Stimulated activated CD8-positive, alpha-beta memory T cell treated with anti-CD3 and anti-CD28 coated beads, Interleukin-4, amount 100 ng/mL, for 24 hours (primary cell): ENCODE data around the gene MBD2.
"Not testable (repeated sequence)": the region's sequence is repeated elsewhere in the genome, so short reads cannot be mapped to it uniquely, and the experiment has no call there.

Experiments
- DNase-seq: peaks from one replicate; pipeline ENCODE4 v3.0.0-alpha.2; 2020; ENCODE audit warnings: low read depth

MBD2 gene

DNA sequence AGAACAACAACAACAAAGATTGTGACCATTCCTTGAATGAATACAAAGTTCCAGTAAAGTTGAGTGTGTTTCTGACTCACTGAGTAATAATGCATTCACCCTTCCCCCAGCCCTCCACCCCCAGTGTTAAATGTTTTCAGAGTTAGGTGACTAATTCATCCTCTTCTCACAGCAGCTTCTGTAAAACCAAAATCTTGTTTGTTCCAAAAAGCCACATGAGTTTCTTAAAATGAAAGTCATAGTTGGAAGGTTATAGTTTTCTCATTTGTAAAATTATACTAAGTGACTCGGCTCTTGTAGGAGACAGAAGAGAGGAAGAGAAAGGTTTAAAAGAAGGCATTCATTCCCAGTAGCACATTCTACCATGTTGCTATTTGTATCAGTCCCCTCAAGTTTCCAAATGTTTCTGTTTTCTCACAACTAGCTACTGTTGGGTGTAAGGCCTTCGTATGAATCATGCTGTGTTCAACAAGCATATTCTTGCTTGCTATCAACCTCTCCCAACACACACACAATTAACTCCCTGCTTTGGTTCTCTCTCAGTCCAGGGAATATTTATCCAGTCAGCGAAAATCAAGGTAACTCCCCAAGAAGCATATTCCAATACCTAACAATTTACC is 75.3 kb downstream of the MBD2 start:
- peak; percentile 49 for DNase-seq

- no peak for DNase-seq
These were observed 75.8 kb downstream of the MBD2 start for GRCh38 chr18:54148678-54149077.

- no peak for DNase-seq
These were observed 76.3 kb downstream of the MBD2 start for GRCh38 chr18:54148151-54148550.

GRCh38 chr18:54147439-54147838 is 77.0 kb downstream of the MBD2 start:
- no peak for DNase-seq

- no peak for DNase-seq
These were observed 83.3 kb downstream of the MBD2 start for GRCh38 chr18:54141041-54141608.

DNA sequence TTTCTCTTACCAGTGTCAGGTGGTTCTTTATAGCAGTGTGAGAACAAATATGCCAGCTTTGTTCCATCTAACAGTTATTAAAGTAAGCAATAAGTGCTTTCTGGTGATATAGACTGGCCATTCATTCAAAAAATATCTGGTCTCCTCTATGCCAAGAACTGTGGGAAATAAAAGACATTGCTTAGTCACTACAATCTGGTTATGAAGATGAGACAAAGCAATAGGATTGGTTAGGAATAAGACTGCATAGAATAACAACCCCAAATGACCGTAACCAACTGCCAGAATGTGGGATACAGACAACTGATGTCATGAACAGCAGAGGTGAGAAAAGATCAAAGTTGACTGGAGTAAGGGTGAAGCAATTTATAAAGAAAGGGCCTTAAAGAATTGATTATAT is 83.8 kb downstream of the MBD2 start:
- no peak for DNase-seq

GRCh38 chr18:54135216-54135615 is 89.3 kb downstream of the MBD2 start:
- no peak for DNase-seq

DNA sequence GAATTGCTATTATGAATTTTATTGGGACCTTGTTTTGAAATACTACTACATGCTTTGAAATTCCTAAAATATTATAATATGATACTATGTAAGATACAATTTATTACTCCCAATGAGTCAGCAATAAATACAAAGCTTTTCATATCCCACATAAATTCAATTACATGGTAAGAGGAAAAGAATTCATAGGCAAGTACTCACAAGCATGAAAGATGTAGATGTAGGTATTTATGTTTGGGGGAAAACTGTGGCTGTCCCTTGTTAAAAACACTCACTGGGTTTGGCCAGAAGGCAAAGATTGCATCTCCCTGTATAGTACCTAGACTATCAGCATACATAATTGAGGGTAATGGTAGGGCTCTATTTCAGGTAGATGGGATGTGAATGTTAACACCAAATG is 90.4 kb downstream of the MBD2 start:
- DNase-seq = no peak

DNA sequence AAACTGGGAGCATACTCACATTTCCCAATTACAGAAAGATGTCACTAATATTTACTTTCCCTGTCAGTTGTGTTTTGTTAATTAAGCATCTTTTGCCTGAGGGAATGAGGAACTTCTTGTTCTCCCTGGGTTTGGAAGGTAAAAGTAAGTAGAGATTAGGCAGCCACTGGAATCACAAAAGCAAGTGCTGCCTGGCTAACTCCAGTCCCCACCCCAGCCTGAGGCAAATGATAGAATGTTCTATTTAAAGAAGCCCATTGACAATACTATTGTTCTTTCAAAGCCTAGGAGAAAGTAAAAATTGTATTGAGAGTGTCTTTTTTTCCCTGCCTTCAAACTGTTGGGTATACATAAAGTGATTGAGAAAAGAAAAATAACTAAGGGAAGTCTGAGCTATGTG is 93.8 kb downstream of the MBD2 start:
- no peak for DNase-seq

GRCh38 chr18:54130177-54130576 is 94.3 kb downstream of the MBD2 start:
- DNase-seq = no peak

- DNase-seq = no peak
These were observed 94.9 kb downstream of the MBD2 start for GRCh38 chr18:54129448-54130067.

GRCh38 chr18:54127759-54128378 is 96.6 kb downstream of the MBD2 start:
- DNase-seq = no peak

- DNase-seq = no peak
These were observed 99.0 kb downstream of the MBD2 start for GRCh38 chr18:54125429-54125828.

DNA sequence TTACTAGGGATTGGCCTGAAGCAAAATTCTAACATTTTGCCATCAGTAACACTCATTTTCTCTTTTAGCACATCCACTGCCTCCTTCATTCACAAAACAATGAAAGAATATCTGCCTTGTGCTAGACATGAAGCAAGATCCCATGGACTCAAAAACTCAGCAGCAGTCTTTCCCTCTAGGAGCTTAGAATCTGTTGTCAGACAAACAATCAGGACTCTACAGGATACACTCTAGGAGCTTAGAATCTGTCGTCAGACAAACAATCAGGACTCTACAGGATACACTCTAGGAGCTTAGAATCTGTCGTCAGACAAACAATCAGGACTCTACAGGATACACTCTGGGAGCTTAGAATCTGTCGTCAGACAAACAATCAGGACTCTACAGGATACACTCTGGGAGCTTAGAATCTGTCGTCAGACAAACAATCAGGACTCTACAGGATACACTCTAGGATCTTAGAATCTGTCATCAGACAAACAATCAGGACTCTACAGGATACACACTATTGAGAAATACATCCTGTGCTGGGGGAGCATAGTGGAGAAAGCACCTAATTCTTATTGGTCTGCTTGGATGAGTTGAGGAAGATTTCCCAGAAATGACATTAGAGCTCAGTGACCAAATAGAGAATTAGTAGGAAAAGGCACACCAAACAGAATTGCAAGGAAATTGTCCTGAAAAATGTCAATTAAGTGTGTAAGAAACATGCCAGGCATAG is 100.6 kb downstream of the MBD2 start:
- DNase-seq = not testable (repeated sequence)

DNA sequence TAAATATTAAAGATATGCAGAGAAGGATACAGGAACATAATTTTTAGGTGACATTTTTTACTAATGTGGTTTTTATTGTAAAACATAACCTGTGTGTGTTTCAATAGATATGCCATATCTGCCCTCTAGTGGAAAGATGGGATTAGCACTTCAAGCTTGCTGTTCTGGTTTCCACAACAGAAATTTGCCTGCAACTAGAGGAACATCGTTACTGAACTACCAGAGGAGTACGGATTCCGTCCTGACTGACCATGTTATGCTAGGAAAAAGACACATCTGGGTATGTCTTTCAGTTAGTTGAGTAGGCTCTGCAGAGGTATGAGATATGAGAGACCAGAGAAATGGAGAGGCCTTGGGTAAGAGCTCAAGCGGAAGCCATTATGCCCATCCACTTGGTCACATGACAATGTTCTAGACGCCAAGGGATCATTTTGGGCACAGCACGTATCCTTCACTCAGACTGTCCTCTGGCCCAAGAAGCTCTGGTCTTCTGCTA is 104.9 kb downstream of the MBD2 start:
- DNase-seq = no peak

DNA sequence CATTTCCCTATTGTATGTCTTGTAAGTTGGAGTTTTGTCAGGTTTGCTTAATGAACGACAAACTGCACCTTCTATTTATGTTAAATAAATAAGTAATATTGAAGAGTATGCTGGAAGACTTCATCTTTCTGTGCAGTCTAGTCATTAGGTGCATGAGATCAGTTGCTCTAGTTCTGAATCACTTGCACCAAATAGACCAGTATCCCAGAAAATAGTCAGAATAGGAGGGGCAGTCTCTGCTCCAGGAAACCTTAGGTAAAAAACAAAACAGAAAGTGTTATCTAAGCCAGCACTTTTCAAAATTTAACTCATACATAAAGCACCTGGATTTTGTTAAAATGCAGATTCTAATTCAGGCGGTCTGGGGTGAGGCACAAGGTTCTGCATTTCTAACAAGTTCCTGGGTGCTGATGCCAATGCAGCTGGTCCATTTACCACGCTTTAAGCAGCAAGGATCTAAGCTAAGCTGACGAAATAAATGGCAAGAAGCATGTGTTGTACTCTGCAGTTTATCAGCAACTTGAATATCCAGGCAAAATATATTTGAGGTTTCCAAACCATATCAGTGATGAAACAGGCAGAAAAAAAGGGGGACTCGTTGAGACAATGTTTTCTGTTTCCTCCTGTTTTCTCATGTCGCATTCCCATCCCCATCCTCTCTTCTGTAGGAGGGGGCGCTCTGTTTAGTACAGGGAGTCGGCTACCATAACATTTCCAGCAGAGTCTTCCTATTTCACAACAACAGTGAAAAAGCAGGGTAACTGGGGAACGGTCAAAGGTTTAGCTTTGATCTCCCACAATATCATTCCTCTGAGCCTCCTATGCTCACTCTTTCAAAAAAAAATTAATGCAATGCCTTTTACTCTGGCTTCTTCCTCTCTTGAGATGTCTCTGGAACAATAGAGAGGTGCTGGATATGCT is 106.4 kb downstream of the MBD2 start:
- DNase-seq = no peak

DNA sequence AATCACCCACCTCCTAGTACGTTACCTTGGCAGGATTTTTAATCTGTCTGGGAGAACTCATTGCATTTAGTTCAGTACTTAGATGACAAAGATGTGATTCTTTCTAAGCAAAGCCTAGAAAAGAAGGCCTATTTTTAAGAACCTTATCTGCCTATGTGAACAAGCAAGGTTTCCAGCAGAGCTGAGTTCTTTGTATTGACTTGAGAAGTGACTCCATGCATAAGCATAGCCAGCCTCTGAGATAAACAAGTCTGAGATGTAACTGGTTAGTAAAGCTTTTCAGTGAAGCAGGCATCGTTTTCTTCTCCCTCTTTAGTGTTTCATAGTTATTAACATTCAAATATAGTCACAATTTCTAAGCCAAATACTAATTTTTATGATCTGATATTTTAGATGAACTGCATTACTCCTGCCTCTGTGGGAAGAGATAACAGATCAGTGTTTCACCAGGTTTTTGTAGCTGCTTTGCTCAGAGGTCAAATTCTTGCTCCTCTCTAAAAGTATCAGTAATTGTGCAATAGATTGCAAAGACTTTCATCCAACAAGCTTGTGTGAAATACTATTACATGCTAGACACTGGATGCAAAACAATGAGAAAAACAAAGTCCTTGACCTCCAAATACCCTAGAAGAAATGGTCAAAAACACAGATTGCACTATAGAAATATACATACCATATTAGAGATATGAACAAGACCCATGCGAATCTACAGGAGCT is 107.8 kb downstream of the MBD2 start:
- no peak for DNase-seq

- no peak for DNase-seq
These were observed 112.1 kb downstream of the MBD2 start for GRCh38 chr18:54112356-54112755.

DNA sequence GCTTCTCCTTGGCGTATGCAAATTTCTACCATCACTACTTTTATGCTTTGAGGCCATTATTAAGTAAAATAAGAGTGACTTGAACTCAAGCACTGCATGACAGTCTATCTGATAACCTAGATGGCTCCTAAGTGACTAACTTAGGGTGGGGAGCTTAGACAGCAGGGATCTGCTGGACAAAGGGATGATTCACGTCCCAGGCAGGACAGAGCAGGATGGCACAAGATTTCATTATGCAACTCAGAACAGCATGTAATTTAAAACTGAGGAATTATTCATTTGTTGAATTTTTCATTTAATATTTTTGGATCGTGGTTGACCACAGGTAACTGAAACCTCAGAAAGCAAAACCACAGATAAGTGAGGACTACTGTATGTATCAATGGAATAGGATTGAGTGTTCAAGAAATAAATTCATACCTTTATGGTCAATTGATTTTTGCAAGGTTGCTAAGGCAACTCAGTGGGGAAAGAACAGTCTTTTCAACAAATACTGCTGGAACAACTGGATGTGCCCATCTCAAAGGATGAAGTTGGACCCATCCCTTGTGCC is 115.3 kb downstream of the MBD2 start:
- DNase-seq = no peak

GRCh38 chr18:54102123-54102522 is 122.3 kb downstream of the MBD2 start:
- no peak for DNase-seq
